ENCODE results near the gene IQCM.

Gene IQCM

DNA sequence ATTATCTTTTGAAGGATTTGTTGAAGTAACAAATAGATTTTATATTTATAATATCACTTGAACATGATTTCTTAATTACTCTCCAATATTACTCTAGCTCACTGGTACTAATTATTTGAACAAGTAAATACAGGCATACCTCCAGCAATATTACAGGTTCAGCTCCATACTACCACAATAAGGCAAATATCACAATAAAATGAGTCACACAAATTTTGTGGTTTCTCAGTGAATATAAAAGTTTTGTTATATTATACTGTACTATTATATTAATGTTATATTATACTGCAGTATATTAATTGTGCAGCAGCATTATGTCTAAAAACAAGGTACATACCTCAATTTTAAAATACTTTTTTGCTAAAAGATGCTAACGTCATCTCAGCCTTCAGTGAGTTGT is 22.4 kb upstream of the IQCM start:
- H2BK15ac ChIP-seq (ENCODE audit: low read depth, poor library complexity, severe bottlenecking) = no peak overlapping the region

DNA sequence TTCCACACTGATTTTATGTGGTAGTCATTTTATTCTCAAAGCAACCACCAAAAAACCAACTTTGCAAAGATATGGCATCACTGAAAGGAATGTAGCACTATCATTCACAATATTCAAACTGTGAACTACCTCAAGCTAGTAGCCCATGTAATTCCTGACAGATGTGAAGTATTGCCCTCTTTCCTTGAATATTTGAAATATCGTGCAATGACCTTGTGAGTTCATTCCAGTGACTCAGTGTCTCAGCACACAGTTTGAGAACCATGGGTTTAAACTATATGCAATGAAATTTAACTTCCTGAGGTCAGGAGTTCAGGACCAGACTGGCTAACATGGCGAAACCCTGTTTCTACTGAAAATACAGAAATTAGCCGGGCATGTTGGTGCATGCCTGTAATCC is 20.9 kb upstream of the IQCM start:
- H3K4me3 ChIP-seq (ENCODE audit: insufficient read depth in 1 of 2, low read depth in 1 of 2, low read length in 2 of 2) = no peak overlapping the region
- H3K9me3 ChIP-seq (ENCODE audit: control insufficient read depth, low read length) = no peaks in the 10 kb centered on the region
- no peak overlapping the region for H3K23ac ChIP-seq (ENCODE audit: low read length in 2 of 2)
- no peak overlapping the region for H2BK5ac ChIP-seq (ENCODE audit: low read depth, low read length, poor library complexity, severe bottlenecking)
- no peaks in the 10 kb centered on the region for H3K36me3 ChIP-seq (ENCODE audit: control insufficient read depth in 1 of 2, insufficient read depth in 2 of 2, low read depth in 1 of 2, low read length in 2 of 2)
- H2BK15ac ChIP-seq (ENCODE audit: low read depth, poor library complexity, severe bottlenecking) = no peak overlapping the region
- H3K4me2 ChIP-seq (ENCODE audit: low read length, poor library complexity, severe bottlenecking) = no peak overlapping the region
- H4K91ac ChIP-seq (ENCODE audit: low read length) = no peak overlapping the region
- no peak overlapping the region for H2BK120ac ChIP-seq (ENCODE audit: low read depth, low read length)
- H3K27me3 ChIP-seq (ENCODE audit: control insufficient read depth in 1 of 2, insufficient read depth in 1 of 2, low read length in 2 of 2) = no peaks in the 10 kb centered on the region
- H3K18ac ChIP-seq (ENCODE audit: low read depth in 1 of 2, low read length in 2 of 2) = no peak overlapping the region
- no peak overlapping the region for H3K9ac ChIP-seq (ENCODE audit: low read length)
- H2AK5ac ChIP-seq (ENCODE audit: low read length, severe bottlenecking) = no peak overlapping the region
- H3K4ac ChIP-seq (ENCODE audit: low read depth in 1 of 2, low read length in 2 of 2) = no peak overlapping the region
- no peak overlapping the region for H4K8ac ChIP-seq (ENCODE audit: low read length)
- no peaks in the 10 kb centered on the region for H3K79me1 ChIP-seq (replicated peaks; ENCODE audit: low read length, poor library complexity, severe bottlenecking)
- H3K27ac ChIP-seq (ENCODE audit: low read length, poor library complexity, severe bottlenecking) = no peak overlapping the region
- H2BK12ac ChIP-seq (ENCODE audit: low read length in 2 of 2) = no peak overlapping the region
- 79% methylated on average over 3 of the region's 3 CpGs for WGBS
- DNase-seq = peak; percentile 16
- no peak overlapping the region for H2AFZ ChIP-seq (ENCODE audit: low read depth, low read length)
- H3K4me1 ChIP-seq (ENCODE audit: control insufficient read depth, insufficient read depth, low read depth, low read length) = peaks cover 2% of the 10 kb centered on the region
- no peak overlapping the region for H3K14ac ChIP-seq (ENCODE audit: low read length in 2 of 2)

More for the DNA sequence above, 22.4 kb upstream of the IQCM start:
- no peaks in the 10 kb centered on the region for H3K36me3 ChIP-seq (ENCODE audit: control insufficient read depth in 1 of 2, insufficient read depth in 2 of 2, low read depth in 1 of 2, low read length in 2 of 2)
- no peak overlapping the region for H3K4me3 ChIP-seq (ENCODE audit: insufficient read depth in 1 of 2, low read depth in 1 of 2, low read length in 2 of 2)
- no peak overlapping the region for H3K9ac ChIP-seq (ENCODE audit: low read length)
- no peak overlapping the region for H3K18ac ChIP-seq (ENCODE audit: low read depth in 1 of 2, low read length in 2 of 2)
- H3K9me3 ChIP-seq (ENCODE audit: control insufficient read depth, low read length) = no peaks in the 10 kb centered on the region
- H3K79me1 ChIP-seq (replicated peaks; ENCODE audit: low read length, poor library complexity, severe bottlenecking) = no peaks in the 10 kb centered on the region
- DNase-seq = no peak
- H2BK12ac ChIP-seq (ENCODE audit: low read length in 2 of 2) = no peak overlapping the region
- no peak overlapping the region for H2AFZ ChIP-seq (ENCODE audit: low read depth, low read length)
- no peak overlapping the region for H3K27ac ChIP-seq (ENCODE audit: low read length, poor library complexity, severe bottlenecking)
- H4K91ac ChIP-seq (ENCODE audit: low read length) = no peak overlapping the region
- no peak overlapping the region for H2AK5ac ChIP-seq (ENCODE audit: low read length, severe bottlenecking)
- 100% methylated on average over 1 of the region's 1 CpG for WGBS
- H3K23ac ChIP-seq (ENCODE audit: low read length in 2 of 2) = no peak overlapping the region
- no peak overlapping the region for H2BK120ac ChIP-seq (ENCODE audit: low read depth, low read length)
- no peak overlapping the region for H2BK5ac ChIP-seq (ENCODE audit: low read depth, low read length, poor library complexity, severe bottlenecking)
- H4K8ac ChIP-seq (ENCODE audit: low read length) = no peak overlapping the region
- H3K14ac ChIP-seq (ENCODE audit: low read length in 2 of 2) = no peak overlapping the region
- H3K27me3 ChIP-seq (ENCODE audit: control insufficient read depth in 1 of 2, insufficient read depth in 1 of 2, low read length in 2 of 2) = no peaks in the 10 kb centered on the region
- no peak overlapping the region for H3K4ac ChIP-seq (ENCODE audit: low read depth in 1 of 2, low read length in 2 of 2)
- H3K4me2 ChIP-seq (ENCODE audit: low read length, poor library complexity, severe bottlenecking) = no peak overlapping the region
- peaks cover 2% of the 10 kb centered on the region for H3K4me1 ChIP-seq (ENCODE audit: control insufficient read depth, insufficient read depth, low read depth, low read length)

DNA sequence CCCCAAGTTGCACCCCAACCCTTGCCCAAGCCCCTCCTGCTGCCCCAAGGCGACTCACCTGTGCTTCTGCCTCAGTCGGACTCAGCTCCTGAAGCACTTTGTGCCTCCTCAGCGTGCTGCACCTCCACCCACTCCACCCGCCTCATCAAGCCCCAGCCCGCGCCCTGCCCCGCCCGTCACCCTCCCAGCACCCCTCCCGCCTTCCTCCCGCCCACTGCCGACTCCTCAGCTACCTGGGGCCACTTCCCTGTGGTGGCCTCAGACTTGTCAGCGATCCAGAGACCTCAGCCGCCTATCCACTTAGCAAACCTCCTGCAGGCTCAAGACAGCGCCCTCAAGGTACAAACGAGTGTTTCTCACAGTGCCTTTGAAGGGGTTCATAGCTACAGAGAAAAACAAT is 19.6 kb upstream of the IQCM start:
- Histone ChIP-seq H3K4me3 (ENCODE audit: insufficient read depth in 1 of 2, low read depth in 1 of 2, low read length in 2 of 2) (no peak overlapping the region), H2BK15ac (ENCODE audit: low read depth, poor library complexity, severe bottlenecking) (no peak overlapping the region), H2BK12ac (ENCODE audit: low read length in 2 of 2) (no peak overlapping the region), H3K14ac (ENCODE audit: low read length in 2 of 2) (no peak overlapping the region), H3K36me3 (ENCODE audit: control insufficient read depth in 1 of 2, insufficient read depth in 2 of 2, low read depth in 1 of 2, low read length in 2 of 2) (no peaks in the 10 kb centered on the region), H4K8ac (ENCODE audit: low read length) (no peak overlapping the region), H2BK5ac (ENCODE audit: low read depth, low read length, poor library complexity, severe bottlenecking) (no peak overlapping the region), H2AK5ac (ENCODE audit: low read length, severe bottlenecking) (no peak overlapping the region), H3K9me3 (ENCODE audit: control insufficient read depth, low read length) (no peaks in the 10 kb centered on the region), H3K4me2 (ENCODE audit: low read length, poor library complexity, severe bottlenecking) (no peak overlapping the region), H3K27me3 (ENCODE audit: control insufficient read depth in 1 of 2, insufficient read depth in 1 of 2, low read length in 2 of 2) (no peaks in the 10 kb centered on the region), H2AFZ (ENCODE audit: low read depth, low read length) (no peak overlapping the region), H3K79me1 (replicated peaks; ENCODE audit: low read length, poor library complexity, severe bottlenecking) (no peaks in the 10 kb centered on the region), H3K23ac (ENCODE audit: low read length in 2 of 2) (no peak overlapping the region), H3K18ac (ENCODE audit: low read depth in 1 of 2, low read length in 2 of 2) (no peak overlapping the region), H3K4ac (ENCODE audit: low read depth in 1 of 2, low read length in 2 of 2) (no peak overlapping the region), H3K27ac (ENCODE audit: low read length, poor library complexity, severe bottlenecking) (no peak overlapping the region), H3K4me1 (ENCODE audit: control insufficient read depth, insufficient read depth, low read depth, low read length) (peaks cover 2% of the 10 kb centered on the region), H3K9ac (ENCODE audit: low read length) (no peak overlapping the region), H4K91ac (ENCODE audit: low read length) (no peak overlapping the region), H2BK120ac (ENCODE audit: low read depth, low read length) (no peak overlapping the region)
- 84% methylated on average over 15 of the region's 15 CpGs for WGBS
- no peak for DNase-seq

DNA sequence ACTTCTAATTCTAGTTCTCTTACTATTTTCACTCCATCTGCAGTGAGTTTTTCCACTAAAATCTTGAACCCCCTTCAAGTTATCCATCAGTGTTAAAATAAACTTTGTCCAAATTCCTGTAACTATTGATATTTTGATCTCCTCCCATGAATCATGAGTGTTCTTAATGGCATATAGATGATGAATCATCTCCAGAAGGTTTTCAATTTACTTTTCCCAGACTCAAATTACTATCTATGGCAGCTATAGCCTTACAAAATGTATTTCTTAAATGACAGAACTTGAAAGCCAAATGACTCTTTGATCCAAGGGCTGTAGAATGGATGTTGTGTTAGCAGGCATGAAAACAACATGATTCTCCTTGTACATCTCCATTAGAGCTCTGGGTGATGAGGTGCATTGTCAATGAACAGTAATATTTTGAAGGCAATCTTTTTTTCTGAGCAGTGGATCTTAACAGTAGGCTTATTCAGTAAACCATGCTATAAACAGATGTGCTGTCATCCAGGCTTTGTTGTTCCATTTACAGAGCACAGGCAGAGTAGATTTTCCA is 16.1 kb upstream of the IQCM start:
- no peak overlapping the region for H4K8ac ChIP-seq (ENCODE audit: low read length)
- no peaks in the 10 kb centered on the region for H3K79me1 ChIP-seq (replicated peaks; ENCODE audit: low read length, poor library complexity, severe bottlenecking)
- H3K4me2 ChIP-seq (ENCODE audit: low read length, poor library complexity, severe bottlenecking) = no peak overlapping the region
- H3K9me3 ChIP-seq (ENCODE audit: control insufficient read depth, low read length) = no peaks in the 10 kb centered on the region
- no peak for DNase-seq
- H3K27me3 ChIP-seq (ENCODE audit: control insufficient read depth in 1 of 2, insufficient read depth in 1 of 2, low read length in 2 of 2) = no peaks in the 10 kb centered on the region
- H3K14ac ChIP-seq (ENCODE audit: low read length in 2 of 2) = no peak overlapping the region
- no peak overlapping the region for H3K27ac ChIP-seq (ENCODE audit: low read length, poor library complexity, severe bottlenecking)
- no peak overlapping the region for H4K91ac ChIP-seq (ENCODE audit: low read length)
- H2AFZ ChIP-seq (ENCODE audit: low read depth, low read length) = no peak overlapping the region
- no peak overlapping the region for H3K23ac ChIP-seq (ENCODE audit: low read length in 2 of 2)
- H2BK12ac ChIP-seq (ENCODE audit: low read length in 2 of 2) = no peak overlapping the region
- H3K36me3 ChIP-seq (ENCODE audit: control insufficient read depth in 1 of 2, insufficient read depth in 2 of 2, low read depth in 1 of 2, low read length in 2 of 2) = no peaks in the 10 kb centered on the region
- no peak overlapping the region for H3K4me3 ChIP-seq (ENCODE audit: insufficient read depth in 1 of 2, low read depth in 1 of 2, low read length in 2 of 2)
- H3K9ac ChIP-seq (ENCODE audit: low read length) = no peak overlapping the region
- no peak overlapping the region for H3K18ac ChIP-seq (ENCODE audit: low read depth in 1 of 2, low read length in 2 of 2)
- H2AK5ac ChIP-seq (ENCODE audit: low read length, severe bottlenecking) = no peak overlapping the region
- H3K4ac ChIP-seq (ENCODE audit: low read depth in 1 of 2, low read length in 2 of 2) = no peak overlapping the region
- H2BK15ac ChIP-seq (ENCODE audit: low read depth, poor library complexity, severe bottlenecking) = no peak overlapping the region
- H2BK5ac ChIP-seq (ENCODE audit: low read depth, low read length, poor library complexity, severe bottlenecking) = no peak overlapping the region
- H2BK120ac ChIP-seq (ENCODE audit: low read depth, low read length) = no peak overlapping the region
- peaks cover under 1% of the 10 kb centered on the region for H3K4me1 ChIP-seq (ENCODE audit: control insufficient read depth, insufficient read depth, low read depth, low read length)
